HG02870 (cell line): ENCODE measurements around the gene OR52N4.
A peak's percentile ranks its signal among the peaks of the same experiment; 100 is the strongest.
"Not testable (repeated sequence)": the region's sequence is repeated elsewhere in the genome, so short reads cannot be mapped to it uniquely, and the experiment has no call there.

Source experiments
- ATAC-seq: cut with Tn5 transposase; IDR thresholded peaks from one replicate; pipeline ENCODE4 v1.9.1; 2021; ENCODE audit warnings: mild to moderate bottlenecking, moderate library complexity; ENCODE audit not compliant: unreplicated experiment

Gene OR52N4

DNA sequence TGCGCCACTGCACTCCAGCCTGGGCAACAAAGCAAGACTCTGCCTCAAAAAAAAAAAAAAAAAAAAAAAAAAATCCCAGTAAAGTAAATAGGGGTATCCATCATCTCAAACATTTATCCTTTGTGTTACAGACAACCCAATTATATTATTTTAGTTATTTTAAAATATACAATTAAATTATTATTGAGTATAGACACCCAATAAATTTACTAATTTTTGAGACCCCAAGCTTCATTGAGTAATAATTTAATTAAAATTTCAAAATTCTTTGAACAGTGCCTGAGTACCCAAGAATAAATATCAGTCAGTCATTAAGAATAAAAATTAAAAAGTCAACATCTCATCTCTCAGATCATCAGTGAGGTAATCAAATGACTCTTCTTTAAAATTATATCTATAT lies at the start of gene OR52N4:
OR52N4 (plus strand) TSS at position 301 of the 400 bp plus-strand sequence. CDS start 498 bp downstream, outside the sequence.
- no peak for ATAC-seq

DNA sequence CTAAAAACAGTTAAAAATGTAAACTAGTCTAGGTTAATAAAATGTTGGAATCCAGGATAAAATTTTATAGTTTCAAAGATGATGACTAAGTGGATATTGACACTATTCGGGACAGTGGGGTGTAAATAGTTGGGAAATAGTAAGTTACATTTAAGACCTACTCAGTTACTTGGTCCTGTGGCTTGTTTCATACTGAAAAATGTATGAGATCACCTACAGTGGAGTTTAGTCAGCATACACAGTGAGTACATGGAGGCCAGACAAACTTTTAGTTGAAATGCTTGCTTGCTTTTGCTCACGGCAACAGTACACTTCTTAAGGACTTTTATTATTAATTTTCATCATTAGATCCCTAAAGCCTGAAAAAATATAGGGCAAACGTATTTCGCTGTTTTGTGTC lies 48.4 kb upstream of the OR52N4 start:
- ATAC-seq: no peak

DNA sequence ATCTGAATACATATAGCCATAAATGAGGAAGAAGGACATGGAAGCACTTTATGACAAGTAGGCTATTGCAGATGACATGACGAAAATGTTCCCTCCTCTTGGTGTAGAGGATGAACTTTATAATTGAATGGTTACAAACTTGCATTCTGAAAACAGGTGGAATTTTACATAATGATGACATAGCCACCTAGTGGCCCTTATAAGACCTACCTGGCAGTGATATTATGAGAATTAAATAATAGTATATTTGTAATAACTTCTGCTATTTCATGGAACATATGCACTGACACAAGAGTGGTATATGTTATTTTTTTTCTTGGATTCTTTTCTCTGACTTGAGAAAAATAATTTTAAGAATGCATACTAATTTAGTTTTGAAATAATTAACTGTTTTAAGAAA lies 41.5 kb upstream of the OR52N4 start:
- peak; percentile 44 for ATAC-seq

DNA sequence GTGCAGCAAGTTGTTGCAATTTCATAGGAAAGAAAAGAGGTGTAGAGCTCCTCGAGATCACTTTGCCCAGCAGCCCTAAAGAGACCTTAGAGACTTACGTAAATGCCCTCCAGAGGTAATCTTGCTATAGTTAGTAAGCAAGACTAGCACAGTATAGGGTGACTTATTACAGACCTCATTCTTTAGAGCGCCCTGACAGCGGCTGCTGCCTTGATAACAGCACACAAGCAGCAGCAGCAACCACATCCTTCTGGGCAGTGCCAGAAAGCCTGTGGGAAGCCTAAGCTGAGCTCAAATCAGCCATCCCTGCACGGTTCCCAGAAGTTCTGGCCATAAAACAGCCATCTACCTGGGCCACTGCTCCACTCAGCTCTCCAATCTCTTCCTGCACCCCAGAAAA lies 40.3 kb upstream of the OR52N4 start:
- ATAC-seq: no peak

DNA sequence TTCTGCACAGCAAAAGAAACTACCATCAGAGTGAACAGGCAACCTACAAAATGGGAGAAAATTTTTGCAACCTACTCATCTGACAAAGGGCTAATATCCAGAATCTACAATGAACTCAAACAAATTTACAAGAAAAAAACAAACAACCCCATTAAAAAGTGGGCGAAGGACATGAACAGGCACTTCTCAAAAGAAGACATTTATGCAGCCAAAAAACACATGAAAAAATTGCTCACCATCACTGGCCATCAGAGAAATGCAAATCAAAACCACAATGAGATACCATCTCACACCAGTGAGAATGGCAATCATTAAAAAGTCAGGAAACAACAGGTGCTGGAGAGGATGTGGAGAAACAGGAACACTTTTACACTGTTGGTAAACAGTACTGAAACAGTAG lies 37.5 kb upstream of the OR52N4 start:
- ATAC-seq: not testable (repeated sequence)

DNA sequence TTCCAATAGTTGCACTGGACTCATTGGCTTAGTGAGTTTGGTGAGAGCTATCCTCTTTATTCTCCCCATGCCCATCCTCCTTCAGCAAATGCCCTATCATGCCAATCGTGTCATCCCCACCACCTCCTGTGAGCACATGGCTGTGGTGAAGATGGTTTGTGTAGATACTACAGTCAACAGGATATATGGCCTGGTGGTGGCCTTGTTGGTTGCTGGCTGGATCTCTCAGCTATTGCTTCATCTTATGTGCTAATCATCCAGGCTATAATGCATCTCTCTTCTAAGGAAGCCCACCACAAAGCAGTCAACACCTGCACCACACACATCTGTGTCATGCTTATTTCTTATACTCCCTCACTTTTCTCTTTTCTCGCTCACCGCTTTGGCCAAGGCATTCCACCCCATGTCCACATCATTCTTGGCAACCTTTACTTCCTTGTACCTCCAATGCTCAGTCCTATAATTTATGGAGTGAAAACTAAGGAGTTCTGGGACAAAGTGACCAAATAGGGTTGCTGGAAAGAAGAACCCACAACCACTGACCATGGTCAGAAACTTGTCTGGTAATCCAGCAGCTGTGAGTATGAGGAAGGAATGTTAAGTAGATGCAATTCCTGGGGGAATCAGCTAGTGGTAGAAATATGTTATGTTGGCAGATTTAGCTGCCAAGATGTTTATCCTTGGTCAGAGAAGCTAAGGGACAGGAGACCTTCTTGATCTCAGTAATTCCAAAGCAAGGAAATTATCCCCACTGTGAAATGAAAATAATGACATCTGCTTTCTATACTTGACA lies 34.1 kb upstream of the OR52N4 start:
- no peak for ATAC-seq

DNA sequence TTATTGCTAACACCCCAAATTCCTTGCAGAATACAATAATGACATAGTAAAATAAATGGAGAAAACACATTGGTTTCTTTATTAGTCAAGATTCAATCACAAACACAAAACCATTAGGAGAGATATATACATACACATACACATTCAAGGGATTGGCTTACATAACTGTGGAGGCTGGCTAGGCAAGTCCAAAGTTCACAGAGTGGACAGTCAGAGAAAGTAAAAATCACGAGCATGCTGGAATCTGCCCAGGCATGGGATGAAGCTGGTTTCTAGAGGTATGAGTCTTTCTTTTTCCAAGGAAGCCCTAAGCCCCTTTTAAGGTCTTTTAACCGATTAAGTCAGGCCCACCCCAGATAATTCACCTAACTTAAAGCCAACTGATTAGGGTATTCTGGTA lies 31.4 kb upstream of the OR52N4 start:
- no peak for ATAC-seq

DNA sequence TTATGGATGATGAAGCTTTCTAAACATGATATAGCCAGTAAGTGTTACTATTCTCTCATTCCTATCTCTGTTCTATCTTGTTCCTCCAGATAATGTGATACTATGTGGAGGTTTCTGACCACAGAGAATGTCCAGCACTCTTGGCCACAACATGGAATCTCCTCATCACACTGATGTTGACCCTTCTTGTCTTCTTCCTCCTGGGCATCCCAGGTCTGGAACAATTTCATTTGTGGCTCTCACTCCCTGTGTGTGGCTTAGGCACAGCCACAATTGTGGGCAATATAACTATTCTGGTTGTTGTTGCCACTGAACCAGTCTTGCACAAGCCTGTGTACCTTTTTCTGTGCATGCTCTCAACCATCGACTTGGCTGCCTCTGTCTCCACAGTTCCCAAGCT lies 27.7 kb upstream of the OR52N4 start:
- ATAC-seq: no peak

DNA sequence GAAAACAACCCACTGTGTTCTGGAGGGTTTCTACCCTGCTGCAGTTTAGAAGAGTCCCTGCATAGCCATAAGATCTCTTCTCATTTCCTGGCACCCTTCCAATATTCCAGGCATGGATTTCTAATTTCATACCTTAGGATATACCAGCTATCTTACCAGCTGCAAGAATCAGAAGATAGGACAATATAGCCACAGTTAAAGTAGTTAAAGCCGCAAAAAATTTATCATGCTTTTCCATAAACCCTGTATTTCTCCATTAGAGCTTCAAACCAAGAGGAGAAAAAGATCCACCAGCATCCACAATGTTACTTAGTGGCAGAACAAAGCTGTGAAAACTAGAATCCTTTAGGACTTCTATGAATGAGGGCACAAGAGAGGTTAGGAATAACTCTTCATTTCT lies 26.4 kb upstream of the OR52N4 start:
- no peak for ATAC-seq

DNA sequence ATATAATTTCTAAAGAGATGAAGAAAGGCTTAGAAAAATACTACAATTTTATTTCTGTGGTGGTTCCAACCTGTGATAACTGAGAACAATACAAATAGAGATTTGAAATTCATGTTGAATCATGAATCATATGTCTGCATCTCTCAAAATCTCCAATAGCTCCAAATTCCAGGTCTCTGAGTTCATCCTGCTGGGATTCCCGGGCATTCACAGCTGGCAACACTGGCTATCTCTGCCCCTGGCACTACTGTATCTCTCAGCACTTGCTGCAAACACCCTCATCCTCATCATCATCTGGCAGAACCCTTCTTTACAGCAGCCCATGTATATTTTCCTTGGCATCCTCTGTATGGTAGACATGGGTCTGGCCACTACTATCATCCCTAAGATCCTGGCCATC lies 17.6 kb upstream of the OR52N4 start, which contains the start of gene OR56B1:
OR56B1 (plus strand) TSS at position 53 of the 400 bp plus-strand sequence; CDS start at position 122, 69 bp downstream.
- no peak for ATAC-seq

DNA sequence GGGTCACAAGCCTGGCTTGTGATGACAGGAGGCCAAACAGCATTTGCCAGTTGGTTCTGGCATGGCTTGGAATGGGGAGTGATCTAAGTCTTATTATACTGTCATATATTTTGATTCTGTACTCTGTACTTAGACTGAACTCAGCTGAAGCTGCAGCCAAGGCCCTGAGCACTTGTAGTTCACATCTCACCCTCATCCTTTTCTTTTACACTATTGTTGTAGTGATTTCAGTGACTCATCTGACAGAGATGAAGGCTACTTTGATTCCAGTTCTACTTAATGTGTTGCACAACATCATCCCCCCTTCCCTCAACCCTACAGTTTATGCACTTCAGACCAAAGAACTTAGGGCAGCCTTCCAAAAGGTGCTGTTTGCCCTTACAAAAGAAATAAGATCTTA lies 17.0 kb upstream of the OR52N4 start:
- no peak for ATAC-seq

DNA sequence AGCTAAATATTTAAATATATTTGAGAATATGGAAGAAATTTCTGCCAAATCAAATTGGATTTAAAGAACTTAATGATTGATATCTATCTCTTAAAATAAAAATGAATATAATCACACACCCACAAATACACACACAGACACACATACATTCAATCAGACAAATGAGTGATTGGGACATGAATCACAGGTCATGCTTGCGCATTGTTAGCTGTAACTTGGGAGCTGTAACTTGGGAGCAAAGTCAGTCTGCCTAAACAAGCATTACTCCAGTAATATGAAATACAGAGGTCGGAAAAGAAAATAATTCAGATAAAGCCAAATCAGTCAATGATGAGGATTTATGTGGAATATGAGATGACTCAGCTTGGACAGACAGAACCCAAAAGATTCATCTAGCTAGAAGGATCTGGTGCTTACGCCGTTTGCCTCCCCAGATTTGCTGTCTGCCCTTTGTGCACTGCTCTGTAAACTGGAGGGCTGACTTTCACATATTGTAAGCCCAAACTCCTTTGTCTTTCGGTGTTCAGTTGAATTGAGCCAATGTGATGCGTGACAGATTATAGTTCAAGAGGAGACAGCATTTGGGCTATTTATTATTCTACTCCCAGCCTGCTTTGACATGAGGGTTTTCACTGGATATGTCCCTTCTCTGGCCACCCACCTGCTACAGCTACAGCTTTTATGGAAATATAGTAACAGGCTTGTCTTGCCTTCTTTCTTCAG lies 16.2 kb upstream of the OR52N4 start:
- no peak for ATAC-seq

DNA sequence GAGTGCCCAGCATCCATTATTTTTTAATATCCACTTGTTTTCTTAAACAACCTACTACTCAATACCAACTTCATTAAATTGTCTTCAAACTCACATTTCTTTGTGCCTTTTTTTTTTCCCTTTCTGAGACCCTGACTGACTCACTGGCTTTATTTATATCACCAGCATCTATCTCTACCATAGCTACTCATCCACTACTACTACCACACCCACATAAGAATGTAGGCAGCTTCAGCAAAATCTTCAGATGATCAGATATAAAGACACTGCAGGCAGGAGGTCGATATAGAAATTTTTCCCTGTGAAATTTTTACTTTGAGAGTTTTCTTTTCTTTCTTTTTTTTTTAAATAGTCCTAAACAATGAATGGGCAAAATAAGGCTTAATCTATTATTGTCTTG lies 15.6 kb upstream of the OR52N4 start:
- no peak for ATAC-seq

DNA sequence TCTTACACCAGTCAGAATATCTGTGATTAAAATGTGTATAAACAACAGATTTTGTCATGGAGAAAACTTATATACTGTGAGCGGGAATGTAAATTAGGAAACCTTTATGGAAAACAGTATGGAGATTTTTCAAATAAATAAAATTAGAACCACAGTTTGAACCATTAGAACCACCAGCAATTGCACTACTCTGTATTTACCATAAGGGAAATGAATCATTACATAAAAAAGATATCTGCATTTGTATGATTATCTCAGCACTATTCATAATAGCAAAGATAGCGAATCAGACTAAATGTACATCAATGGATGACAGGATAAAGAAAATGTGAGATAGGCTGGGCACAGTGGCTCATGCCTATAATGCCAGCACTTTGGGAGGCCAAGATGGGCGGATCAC lies 7.4 kb upstream of the OR52N4 start:
- no peak for ATAC-seq

DNA sequence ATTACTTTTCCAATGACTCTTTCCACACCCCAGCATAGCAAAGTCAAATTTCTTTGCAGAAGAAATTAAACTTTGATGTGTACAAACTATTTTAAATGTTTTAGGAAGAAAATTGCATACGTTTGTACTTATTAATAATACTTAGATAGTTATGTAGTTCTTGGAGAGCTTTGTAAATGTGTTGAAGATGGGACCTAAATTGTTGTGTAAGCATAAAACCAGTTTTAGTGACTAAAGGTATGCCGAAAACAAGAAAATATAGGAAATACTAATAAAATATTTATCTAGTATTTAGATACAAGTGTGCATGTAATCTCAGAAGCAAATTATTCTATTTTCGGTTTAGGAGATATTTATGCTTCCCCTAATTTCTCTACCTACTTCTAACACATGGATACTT lies 4.2 kb upstream of the OR52N4 start:
- ATAC-seq: no peak

DNA sequence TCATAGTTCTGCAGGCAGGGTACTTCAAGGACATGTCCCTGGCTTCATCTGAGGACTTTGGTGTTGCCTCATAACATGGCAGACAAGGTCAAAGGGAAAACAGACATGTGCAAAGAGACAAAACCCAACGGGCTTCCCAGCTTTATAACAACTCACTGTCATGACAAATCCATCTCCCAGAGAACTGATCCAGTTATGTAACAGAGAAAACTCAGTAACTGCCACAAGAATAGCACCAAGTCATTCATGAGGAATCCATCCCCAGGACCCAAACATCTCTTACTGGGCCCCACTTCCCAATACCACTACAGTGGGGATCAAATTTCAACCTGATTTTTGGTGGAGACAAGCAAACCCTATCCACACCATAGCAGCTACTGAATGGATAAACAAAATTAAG lies 13.0 kb downstream of the OR52N4 start:
- ATAC-seq: no peak

DNA sequence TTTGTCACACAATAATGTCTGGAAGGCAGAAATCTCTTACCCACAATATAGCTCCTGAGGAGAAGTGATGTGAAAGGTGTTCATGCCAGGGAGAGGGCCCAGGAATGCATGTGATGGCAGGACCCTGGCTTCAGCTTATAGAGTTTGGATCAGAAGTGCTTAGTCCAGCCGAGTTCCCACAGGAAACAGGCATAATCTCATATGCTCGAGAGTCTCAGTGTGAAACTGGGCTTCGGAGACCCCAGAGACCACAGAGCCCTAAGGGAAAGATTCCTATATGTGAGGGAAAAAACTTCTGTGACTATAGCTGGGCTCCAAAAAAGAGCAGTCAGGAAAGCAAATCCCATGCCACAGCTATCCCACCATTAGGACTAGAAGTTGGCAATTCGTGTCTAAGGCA lies 29.2 kb downstream of the OR52N4 start, which contains the start of gene OR52N5:
OR52N5 (minus strand) TSS at position 101 of the 400 bp plus-strand sequence. CDS start 4,721 bp downstream, outside the sequence.
- ATAC-seq: no peak

DNA sequence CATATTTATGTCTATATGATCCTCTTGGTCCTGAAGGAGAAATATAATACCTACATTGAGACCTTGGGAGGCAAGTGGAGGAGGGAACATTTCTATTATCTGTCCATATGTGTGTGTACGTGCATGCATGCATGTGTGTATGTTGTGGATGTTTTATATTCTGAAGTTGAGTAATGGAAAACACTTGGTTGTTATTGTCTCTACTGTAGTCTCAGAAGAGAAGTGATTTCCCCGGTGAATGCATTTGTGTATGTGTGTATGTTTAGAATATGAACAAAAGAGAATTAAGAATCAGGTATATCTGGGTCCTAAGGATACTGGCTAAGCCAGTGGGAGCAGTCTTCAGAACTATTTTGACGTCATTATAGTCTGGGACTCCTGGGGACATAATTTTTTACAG lies 37.1 kb downstream of the OR52N4 start, which contains the start of gene OR52N1:
OR52N1 (minus strand) TSS at position 101 of the 400 bp plus-strand sequence. CDS start 2,449 bp downstream, outside the sequence.
- no peak for ATAC-seq

DNA sequence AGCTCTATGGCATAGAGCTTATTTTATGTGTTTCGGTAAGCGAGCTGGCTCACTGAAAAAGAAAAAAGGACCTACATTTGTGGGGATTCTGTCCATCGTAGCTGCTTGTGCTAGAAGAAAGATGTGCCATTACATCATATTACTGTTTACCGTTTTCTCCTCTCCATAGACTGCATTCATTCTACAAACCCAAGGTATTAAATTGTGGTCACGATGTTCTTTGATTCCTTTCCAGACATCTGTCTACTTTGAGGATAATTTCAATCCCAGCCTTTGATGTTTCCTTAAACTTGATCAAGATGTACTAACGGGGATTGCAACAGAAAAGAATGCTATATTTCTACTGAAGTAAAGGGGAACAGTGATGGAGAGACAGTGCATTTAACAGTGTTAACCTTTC lies 42.5 kb downstream of the OR52N4 start:
- ATAC-seq: no peak

DNA sequence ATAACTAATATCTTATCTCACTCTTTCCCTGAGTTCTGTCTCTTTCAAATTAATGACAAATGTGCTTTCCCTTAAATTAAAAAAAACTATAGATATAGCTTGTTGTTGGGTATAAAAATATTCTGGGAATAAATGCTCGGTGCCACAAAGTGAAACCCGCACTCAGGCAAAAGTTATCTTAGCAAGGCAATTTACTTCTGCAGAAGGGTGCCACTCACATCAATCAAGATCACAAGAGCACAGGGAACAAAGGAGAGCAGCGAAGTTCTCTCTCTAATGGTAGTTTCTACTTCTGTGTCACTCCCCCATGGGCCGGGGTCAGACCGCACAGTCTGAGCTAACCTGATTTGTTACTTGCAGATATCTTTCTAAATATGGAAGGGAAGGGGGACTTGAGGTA lies 49.9 kb downstream of the OR52N4 start:
- ATAC-seq: no peak
